GM23248 (cell line): ENCODE results near the gene FGD5.

Experiments
- EZH2 ChIP-seq: fragments of 200-600 bp; sonication (generic); IDR thresholded peaks from 2 replicates; pipeline ENCODE4 v1.6.1; 2018; ENCODE audit warnings: antibody characterized with exemption, mild to moderate bottlenecking; ENCODE audit not compliant: insufficient read depth, poor library complexity, severe bottlenecking
- EZH2phosphoT487 ChIP-seq: fragments of 200-600 bp; sonication (generic); IDR thresholded peaks from 2 replicates; pipeline ENCODE4 v1.6.1; 2018; ENCODE audit warnings: antibody characterized with exemption, moderate library complexity, mild to moderate bottlenecking, low read depth; ENCODE audit not compliant: insufficient read depth

GRCh38 chr3:14907043-14907966 is 88.5 kb downstream of the FGD5 start:
- TF ChIP-seq EZH2phosphoT487: no peak
- no peak for TF ChIP-seq EZH2
